H9 (cell line): ENCODE data around the gene TTC28. TPM values are rescaled to one million over a fixed set of nuclear protein-coding genes. Genes with fewer than 3 reads are reported as not detected.

Experiments
- DNase-seq: peaks from one replicate; pipeline ENCODE4 v3.0.0-alpha.2; 2017
- H2AFZ ChIP-seq: one replicate; pipeline ENCODE4 v1.6.1; 2013; ENCODE audit warnings: mild to moderate bottlenecking, low read length, control low read depth, moderate library complexity
- H2AK5ac ChIP-seq: 2 replicates; pipeline ENCODE4 v1.6.1; 2013; ENCODE audit warnings: low read length, control low read depth, mixed read lengths; ENCODE audit not compliant: insufficient read length
- H2BK120ac ChIP-seq: one replicate; pipeline ENCODE4 v1.6.1; 2013; ENCODE audit warnings: low read depth, mild to moderate bottlenecking, low read length, control low read depth, inconsistent platforms; ENCODE audit not compliant: poor library complexity, severe bottlenecking
- H2BK12ac ChIP-seq: 2 replicates; pipeline ENCODE4 v1.6.1; 2013; ENCODE audit warnings: low read length, control low read depth, mixed read lengths, low read depth; ENCODE audit not compliant: insufficient read length
- H2BK15ac ChIP-seq: 2 replicates; pipeline ENCODE4 v1.6.1; 2013; ENCODE audit warnings: low read depth, low read length, control low read depth
- H2BK20ac ChIP-seq: one replicate; pipeline ENCODE4 v1.6.1; 2013; ENCODE audit warnings: low read depth, mild to moderate bottlenecking, low read length, control low read depth, inconsistent platforms; ENCODE audit not compliant: poor library complexity, severe bottlenecking
- H2BK5ac ChIP-seq: 2 replicates; pipeline ENCODE4 v1.6.1; 2013; ENCODE audit warnings: low read length, control low read depth, mixed read lengths; ENCODE audit not compliant: insufficient read length
- H3K14ac ChIP-seq: 2 replicates; pipeline ENCODE4 v1.6.1; 2013; ENCODE audit warnings: low read length, control low read depth; ENCODE audit not compliant: insufficient read depth
- H3K18ac ChIP-seq: 2 replicates; pipeline ENCODE4 v1.6.1; 2013; ENCODE audit warnings: low read depth, mild to moderate bottlenecking, mixed read lengths, low read length, control low read depth; ENCODE audit not compliant: insufficient read length
- H3K23ac ChIP-seq: 2 replicates; pipeline ENCODE4 v1.6.1; 2013; ENCODE audit warnings: low read length, control low read depth, mixed read lengths, low read depth; ENCODE audit not compliant: insufficient read length
- H3K23me2 ChIP-seq: 2 replicates; pipeline ENCODE4 v1.6.1; 2013; ENCODE audit warnings: low read depth, mild to moderate bottlenecking, mixed read lengths, low read length, control low read depth; ENCODE audit not compliant: insufficient read length, poor library complexity, severe bottlenecking
- H3K27ac ChIP-seq: 2 replicates; pipeline ENCODE4 v1.5.1; 2013; ENCODE audit warnings: low read length, control low read depth, mixed read lengths, low read depth; ENCODE audit not compliant: insufficient read length
- H3K27me3 ChIP-seq: 2 replicates; pipeline ENCODE4 v1.6.1; 2013; ENCODE audit warnings: low read length, control low read depth, inconsistent platforms; ENCODE audit not compliant: insufficient read depth
- H3K4ac ChIP-seq: 2 replicates; pipeline ENCODE4 v1.6.1; 2013; ENCODE audit warnings: low read depth, mild to moderate bottlenecking, control low read depth, inconsistent platforms, low read length, moderate library complexity
- H3K4me1 ChIP-seq: 2 replicates; pipeline ENCODE4 v1.6.1; 2013; ENCODE audit warnings: low read length, control low read depth, inconsistent platforms; ENCODE audit not compliant: insufficient read depth
- H3K4me2 ChIP-seq: 2 replicates; pipeline ENCODE4 v1.6.1; 2013; ENCODE audit warnings: low read length, control low read depth, mixed read lengths; ENCODE audit not compliant: insufficient read length, insufficient read depth
- H3K56ac ChIP-seq: 2 replicates; pipeline ENCODE4 v1.6.1; 2013; ENCODE audit warnings: low read depth, mild to moderate bottlenecking, mixed read lengths, low read length, control low read depth; ENCODE audit not compliant: insufficient read length
- H3K79me1 ChIP-seq: 2 replicates; pipeline ENCODE4 v1.6.1; 2013; ENCODE audit warnings: low read depth, mild to moderate bottlenecking, moderate library complexity, low read length, control low read depth, inconsistent platforms; ENCODE audit not compliant: insufficient read depth, poor library complexity, severe bottlenecking
- H3K79me2 ChIP-seq: 2 replicates; pipeline ENCODE4 v1.6.1; 2013; ENCODE audit warnings: low read length, control low read depth, inconsistent platforms; ENCODE audit not compliant: insufficient read depth
- H3K9ac ChIP-seq: 2 replicates; pipeline ENCODE4 v1.6.1; 2013; ENCODE audit warnings: low read length, control low read depth, mixed read lengths; ENCODE audit not compliant: insufficient read length; ENCODE audit errors: extremely low read depth
- H3K9me3 ChIP-seq: one replicate; pipeline ENCODE4 v1.6.1; 2013; ENCODE audit warnings: low read depth, low read length, inconsistent platforms; ENCODE audit not compliant: control insufficient read depth
- H3T11ph ChIP-seq: one replicate; pipeline ENCODE4 v1.6.1; 2013; ENCODE audit warnings: mild to moderate bottlenecking, low read length, control low read depth, inconsistent platforms
- H4K20me1 ChIP-seq: one replicate; pipeline ENCODE4 v1.6.1; 2013; ENCODE audit not compliant: control insufficient read depth, insufficient read length, insufficient read depth
- H4K5ac ChIP-seq: 2 replicates; pipeline ENCODE4 v1.6.1; 2013; ENCODE audit warnings: low read depth, mild to moderate bottlenecking, mixed read lengths, low read length, control low read depth; ENCODE audit not compliant: insufficient read length
- H4K8ac ChIP-seq: replicated peaks from 2 replicates; pipeline ENCODE4 v1.6.1; 2013; ENCODE audit warnings: low read length, control low read depth, mixed read lengths, low read depth; ENCODE audit not compliant: insufficient read length
- H4K91ac ChIP-seq: 2 replicates; pipeline ENCODE4 v1.6.1; 2013; ENCODE audit warnings: low read depth, mild to moderate bottlenecking, moderate library complexity, mixed read lengths, low read length, control low read depth; ENCODE audit not compliant: insufficient read length
- H3K27ac Mint-ChIP-seq, 3 experiments: 2 replicates in 2 of 3; 3 replicates in 1 of 3; pipeline ENCODE4 v1.8.0; 2020 to 2021; ENCODE audit warnings: mixed read lengths in 3 of 3, mild to moderate bottlenecking in 1 of 3, moderate library complexity in 1 of 3
- H3K27me3 Mint-ChIP-seq: 2 replicates; pipeline ENCODE4 v1.8.0; 2021; ENCODE audit warnings: low read depth, mild to moderate bottlenecking, moderate library complexity, mixed read lengths
- H3K36me3 Mint-ChIP-seq, 3 experiments: 2 replicates in 2 of 3; 3 replicates in 1 of 3; pipeline ENCODE4 v1.8.0; 2020 to 2021; ENCODE audit warnings: low read depth in 3 of 3, mixed read lengths in 3 of 3; ENCODE audit not compliant: insufficient read depth in 1 of 3
- H3K4me1 Mint-ChIP-seq, 2 experiments: 2 replicates each; pipeline ENCODE4 v1.8.0; 2020; ENCODE audit warnings: mixed read lengths in 2 of 2
- H3K4me3 Mint-ChIP-seq, 2 experiments: 2 replicates in 1 of 2; 3 replicates in 1 of 2; pipeline ENCODE4 v1.8.0; 2020 to 2021; ENCODE audit warnings: mild to moderate bottlenecking in 2 of 2, mixed read lengths in 2 of 2, moderate library complexity in 1 of 2
- H3K9me3 Mint-ChIP-seq, 2 experiments: 2 replicates in 1 of 2; 3 replicates in 1 of 2; pipeline ENCODE4 v1.8.0; 2020; ENCODE audit warnings: mild to moderate bottlenecking in 2 of 2, mixed read lengths in 2 of 2, moderate library complexity in 1 of 2
- CTCF ChIP-seq: fragments of 200-600 bp; sonication (generic); conservative IDR thresholded peaks from 3 replicates; pipeline ENCODE4 v1.8.0; 2021; ENCODE audit warnings: antibody characterized with exemption, mild to moderate bottlenecking
- WGBS: extraction: QIAGEN DNeasy Blood & Tissue Kit; methylation state at CpG from one replicate; pipeline ENCODE4 v1.1.7; 2013; ENCODE audit warnings: missing lambda C conversion rate, low lambda C conversion rate, mixed read lengths; ENCODE audit not compliant: insufficient read length; ENCODE audit errors: extremely low coverage; 5-methylcytosine and 5-hydroxymethylcytosine counted together
- total RNA-seq: library from RNA; stranded (reverse); gene quantifications from 2 replicates; pipeline ENCODE4 v1.2.1, GENCODE V29; 2021

TTC28 gene
- total RNA-seq, 1 experiment from 2014 or later: 13.6 TPM

GRCh38 chr22:28369854-28370253 lies 309.8 kb downstream of the TTC28 start:
- Histone ChIP-seq H2BK120ac (no peak overlapping the region), H3K27me3 (no peaks in the 10 kb centered on the region), H2BK12ac (no peak overlapping the region), H3K9ac (no peak overlapping the region), H3K23ac (no peak overlapping the region), H2BK15ac (no peak overlapping the region), H3K14ac (no peak overlapping the region), H3K9me3 (no peaks in the 10 kb centered on the region), H3K4me1 (no peaks in the 10 kb centered on the region), H4K20me1 (no peaks in the 10 kb centered on the region), H2AK5ac (no peak overlapping the region), H3K27ac (no peak overlapping the region), H4K8ac (no peak overlapping the region), H2BK5ac (no peak overlapping the region), H3K56ac (no peak overlapping the region), H3K4me2 (no peak overlapping the region), H3K23me2 (no peaks in the 10 kb centered on the region), H4K91ac (no peak overlapping the region), H3K4ac (no peak overlapping the region), H3T11ph (no peak overlapping the region), H3K79me1 (no peaks in the 10 kb centered on the region), H3K18ac (no peak overlapping the region), H4K5ac (no peak overlapping the region), H2BK20ac (no peak overlapping the region), H3K79me2 (no peaks in the 10 kb centered on the region), H2AFZ (no peak overlapping the region)
- Mint-ChIP-seq H3K9me3 (peaks cover 0 to 6% of the 10 kb centered on the region in 2 experiments; a peak in 3 of 5 replicates), H3K27me3 (no peaks in the 10 kb centered on the region), H3K4me1 (peaks cover 0 to 6% of the 10 kb centered on the region in 2 experiments; a peak in 2 of 4 replicates), H3K36me3 (peaks cover 0 to 5% (median 0%) of the 10 kb centered on the region in 3 experiments; a peak in 2 of 7 replicates), H3K4me3 (no peak overlapping the region), H3K27ac (no peak overlapping the region; a peak in 1 of 7 replicates)
- no peak for DNase-seq
- TF ChIP-seq CTCF: no peak
- no CpG with 5 or more reads among the region's 2 CpGs for WGBS
